MG63 (cell line): ENCODE measurements around the gene DOCK10. TPM values are rescaled to one million over a fixed set of nuclear protein-coding genes. Genes with fewer than 3 reads are reported as not detected.

Experiments used
- DNase-seq: peaks from one replicate; pipeline ENCODE4 v3.0.0-alpha.2; 2020
- H3K27me3 ChIP-seq: fragments of 250-450 bp; sonication (Bioruptor Pico); 2 replicates; pipeline ENCODE4 v1.5.1; 2020; ENCODE audit warnings: mild to moderate bottlenecking, moderate library complexity
- H3K36me3 ChIP-seq: fragments of 250-450 bp; sonication (Bioruptor Pico); 2 replicates; pipeline ENCODE4 v1.5.1; 2020; ENCODE audit warnings: mild to moderate bottlenecking, moderate library complexity
- H3K4me3 ChIP-seq: fragments of 250-450 bp; sonication (Bioruptor Pico); 2 replicates; pipeline ENCODE4 v1.5.1; 2020; ENCODE audit warnings: mild to moderate bottlenecking, moderate library complexity
- H3K9me3 ChIP-seq: fragments of 250-450 bp; sonication (Bioruptor Pico); 2 replicates; pipeline ENCODE4 v1.5.1; 2020; ENCODE audit warnings: mild to moderate bottlenecking, moderate library complexity
- total RNA-seq: library from RNA; depleted of rRNA; stranded (reverse); fragments of >200 nt; shearing (Covaris generic); gene quantifications from 2 replicates; pipeline ENCODE4 v1.2.3, GENCODE V29; 2014; ENCODE audit warnings: low replicate concordance

The DOCK10 gene
- total RNA-seq, 1 experiment from 2014 or later = 10.1 TPM

GRCh38 chr2:224975761-224976160 lies 66.5 kb downstream of the DOCK10 start:
- Histone ChIP-seq H3K27me3 (no peaks in the 10 kb centered on the region), H3K9me3 (no peaks in the 10 kb centered on the region), H3K4me3 (no peak overlapping the region), H3K36me3 (no peaks in the 10 kb centered on the region)
- no peak for DNase-seq

DNA sequence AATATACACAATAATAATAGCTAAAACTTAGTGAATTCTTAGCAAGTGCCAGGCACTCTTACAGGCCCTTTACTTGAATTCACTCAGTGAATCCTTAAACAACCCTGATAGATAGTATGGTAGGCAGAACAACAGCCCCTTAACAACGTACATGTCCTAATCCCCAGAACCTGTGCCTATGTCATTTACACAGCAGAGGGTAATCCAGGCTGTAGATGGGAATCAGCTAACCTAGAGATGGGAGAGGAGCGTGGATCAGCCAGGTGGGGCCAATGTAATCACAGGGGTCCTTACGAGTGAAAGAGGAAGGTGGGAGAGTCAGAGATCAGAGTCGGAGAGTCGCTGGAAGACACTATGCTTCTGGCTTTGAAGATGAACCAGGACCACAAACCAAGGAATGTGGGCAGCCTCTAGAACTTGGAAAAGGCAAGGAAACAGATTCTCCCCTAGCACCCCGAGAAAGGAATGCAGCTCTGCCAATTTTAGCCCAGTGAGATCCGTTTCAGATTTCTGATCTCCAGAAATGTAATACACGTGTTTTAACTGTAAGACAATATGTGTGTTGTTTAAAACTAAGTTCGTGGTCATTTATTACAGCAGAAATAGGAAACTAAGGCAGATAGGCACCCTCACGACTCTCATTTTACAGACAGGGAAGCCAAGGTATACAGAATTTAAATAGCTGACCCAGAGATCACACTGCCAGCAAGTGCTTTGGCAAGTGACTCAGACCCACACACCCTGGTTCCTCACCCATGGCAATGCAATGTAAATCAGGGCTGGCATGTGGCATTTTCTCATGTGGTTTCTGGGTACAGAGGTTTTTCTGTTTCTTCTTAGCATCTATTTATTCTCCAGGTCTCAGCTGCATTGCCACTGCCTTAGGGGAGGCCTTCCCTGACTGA lies 68.9 kb downstream of the DOCK10 start:
- no peak overlapping the region for H3K4me3 ChIP-seq
- H3K9me3 ChIP-seq = no peaks in the 10 kb centered on the region
- no peaks in the 10 kb centered on the region for H3K36me3 ChIP-seq
- H3K27me3 ChIP-seq = no peaks in the 10 kb centered on the region
- peak; percentile 63 for DNase-seq

GRCh38 chr2:224971214-224971613 lies 71.1 kb downstream of the DOCK10 start:
- no peaks in the 10 kb centered on the region for H3K27me3 ChIP-seq
- no peak for DNase-seq
- H3K4me3 ChIP-seq = no peak overlapping the region
- no peaks in the 10 kb centered on the region for H3K9me3 ChIP-seq
- H3K36me3 ChIP-seq = no peaks in the 10 kb centered on the region

GRCh38 chr2:224970311-224970710 lies 72.0 kb downstream of the DOCK10 start:
- no peaks in the 10 kb centered on the region for H3K36me3 ChIP-seq
- H3K9me3 ChIP-seq = no peaks in the 10 kb centered on the region
- no peak overlapping the region for H3K4me3 ChIP-seq
- no peaks in the 10 kb centered on the region for H3K27me3 ChIP-seq
- no peak for DNase-seq

- H3K27me3 ChIP-seq = no peaks in the 10 kb centered on the region
- no peaks in the 10 kb centered on the region; the same call in 1 of the 2 replicates for H3K36me3 ChIP-seq
- H3K4me3 ChIP-seq = no peak overlapping the region
- DNase-seq = no peak
- H3K9me3 ChIP-seq = no peaks in the 10 kb centered on the region
Observed at GRCh38 chr2:224969633-224970260, 72.5 kb downstream of the DOCK10 start.

- Histone ChIP-seq H3K4me3 (no peak overlapping the region), H3K27me3 (no peaks in the 10 kb centered on the region), H3K9me3 (no peaks in the 10 kb centered on the region), H3K36me3 (no peaks in the 10 kb centered on the region; the same call in 1 of the 2 replicates)
- no peak for DNase-seq
Observed at GRCh38 chr2:224969095-224969494, 73.2 kb downstream of the DOCK10 start.

DNA sequence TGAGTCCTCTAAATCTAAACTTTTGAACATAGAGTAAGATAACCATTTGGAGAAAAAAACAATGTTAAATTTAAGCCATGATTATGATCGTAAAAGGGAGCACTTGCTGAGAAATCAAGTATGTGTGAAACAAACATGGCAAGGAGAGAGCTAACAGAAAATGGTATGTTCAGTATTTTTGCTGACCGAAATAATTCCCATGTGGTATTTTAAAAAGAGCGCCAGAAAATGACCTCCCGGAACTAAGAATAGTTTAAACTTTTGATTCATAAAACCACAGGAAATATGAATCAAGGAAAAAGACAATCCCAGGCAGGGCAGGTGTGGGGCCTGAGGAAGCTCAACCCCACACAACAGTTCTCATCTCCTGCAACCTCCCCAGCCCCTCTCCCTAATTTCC lies 74.2 kb downstream of the DOCK10 start:
- no peak for DNase-seq
- Histone ChIP-seq H3K27me3 (no peaks in the 10 kb centered on the region), H3K4me3 (no peak overlapping the region), H3K9me3 (no peaks in the 10 kb centered on the region), H3K36me3 (no peaks in the 10 kb centered on the region; the same call in 1 of the 2 replicates)

- no peaks in the 10 kb centered on the region for H3K27me3 ChIP-seq
- no peaks in the 10 kb centered on the region; the same call in 1 of the 2 replicates for H3K36me3 ChIP-seq
- no peak overlapping the region for H3K4me3 ChIP-seq
- no peak for DNase-seq
- no peaks in the 10 kb centered on the region for H3K9me3 ChIP-seq
Observed at GRCh38 chr2:224966613-224967012, 75.7 kb downstream of the DOCK10 start.

DNA sequence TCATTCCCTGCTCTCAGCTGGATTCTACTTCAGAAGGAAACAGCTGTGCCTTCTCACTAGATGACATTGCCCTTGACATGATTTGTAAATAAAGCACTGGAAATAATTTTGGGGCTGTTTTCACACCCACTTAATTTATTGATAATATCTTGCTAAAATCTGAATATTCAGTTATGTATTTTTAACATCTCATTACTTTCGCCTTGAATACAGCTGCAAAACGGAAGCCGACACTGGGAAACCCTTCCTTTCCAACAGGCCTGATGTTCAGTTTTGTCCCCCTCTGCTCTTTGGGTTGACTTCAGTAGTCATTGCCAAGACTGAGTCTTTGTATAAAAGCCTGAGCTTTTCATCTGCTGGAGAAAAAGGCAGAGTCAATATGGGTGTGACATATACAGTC lies 82.7 kb downstream of the DOCK10 start:
- Histone ChIP-seq H3K27me3 (no peaks in the 10 kb centered on the region), H3K9me3 (no peaks in the 10 kb centered on the region), H3K4me3 (no peak overlapping the region), H3K36me3 (no peaks in the 10 kb centered on the region; the same call in 1 of the 2 replicates)
- DNase-seq = no peak

DNA sequence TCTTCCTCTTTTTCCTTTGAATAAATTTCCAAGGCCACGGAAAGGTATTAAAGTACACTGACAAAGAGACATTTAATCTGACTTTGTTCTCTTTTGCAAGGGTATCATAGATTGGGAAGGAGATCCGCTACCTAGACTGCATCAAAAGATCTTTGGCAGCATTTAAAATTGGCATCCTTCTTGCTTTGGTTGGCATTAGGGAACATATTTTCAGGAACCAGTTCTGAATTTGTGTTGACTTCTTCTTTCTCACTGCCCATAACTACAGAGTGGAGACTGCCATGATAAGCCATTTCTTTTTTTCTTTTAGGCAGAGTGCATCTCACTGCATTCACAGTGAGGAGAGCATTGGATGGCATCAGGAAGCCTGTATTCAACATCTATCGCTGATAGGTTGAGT lies 83.4 kb downstream of the DOCK10 start:
- DNase-seq = no peak
- Histone ChIP-seq H3K4me3 (no peak overlapping the region), H3K36me3 (no peaks in the 10 kb centered on the region), H3K27me3 (no peaks in the 10 kb centered on the region), H3K9me3 (no peaks in the 10 kb centered on the region)

- Histone ChIP-seq H3K36me3 (no peaks in the 10 kb centered on the region), H3K27me3 (no peaks in the 10 kb centered on the region), H3K9me3 (no peaks in the 10 kb centered on the region), H3K4me3 (no peak overlapping the region)
- DNase-seq = no peak
Observed at GRCh38 chr2:224958462-224958857, 83.8 kb downstream of the DOCK10 start.

DNA sequence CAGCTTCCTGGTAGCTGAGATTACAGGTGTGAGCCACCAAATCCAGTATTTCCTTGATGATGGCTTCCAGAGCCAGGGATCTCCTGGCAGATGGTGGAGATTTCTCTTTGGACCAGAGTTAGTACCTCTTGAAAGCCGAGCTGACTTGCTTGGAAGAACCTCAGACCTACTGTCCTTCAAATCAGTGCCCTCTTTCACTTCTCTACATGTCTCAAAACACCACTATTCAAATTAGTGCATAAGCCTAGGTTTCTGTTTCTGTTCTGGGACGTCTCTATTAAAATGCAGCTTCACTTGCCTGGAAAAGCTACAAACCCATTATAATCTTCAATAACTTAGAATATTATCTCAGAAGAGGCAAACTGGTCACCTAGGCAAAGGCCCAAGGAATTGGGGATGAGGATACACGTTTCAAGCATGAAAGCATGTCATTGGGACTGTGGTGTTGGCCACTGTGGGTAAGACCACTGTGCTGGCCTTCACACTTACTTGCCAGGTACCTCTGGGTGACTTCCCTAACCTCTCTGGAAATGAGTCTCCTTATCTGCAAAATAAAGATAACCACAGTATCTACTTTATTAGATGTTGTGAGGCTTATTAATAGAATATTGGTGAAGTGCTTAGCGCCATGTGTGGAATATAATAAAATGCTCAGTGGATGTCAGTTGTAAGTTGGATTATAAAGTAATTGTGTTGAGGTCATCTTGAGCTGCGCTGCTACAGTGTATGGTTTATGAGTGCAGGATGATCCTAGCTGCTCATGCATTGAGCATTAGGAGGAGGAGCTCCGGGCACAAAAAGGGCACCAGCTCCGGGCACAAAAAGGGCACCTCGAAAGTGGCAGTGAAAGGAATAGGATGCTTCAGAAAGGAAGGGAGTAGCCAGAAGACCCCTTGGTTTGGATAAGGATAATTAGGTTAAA lies 84.5 kb downstream of the DOCK10 start:
- Histone ChIP-seq H3K4me3 (no peak overlapping the region), H3K27me3 (no peaks in the 10 kb centered on the region), H3K9me3 (no peaks in the 10 kb centered on the region), H3K36me3 (no peaks in the 10 kb centered on the region)
- DNase-seq = no peak

DNA sequence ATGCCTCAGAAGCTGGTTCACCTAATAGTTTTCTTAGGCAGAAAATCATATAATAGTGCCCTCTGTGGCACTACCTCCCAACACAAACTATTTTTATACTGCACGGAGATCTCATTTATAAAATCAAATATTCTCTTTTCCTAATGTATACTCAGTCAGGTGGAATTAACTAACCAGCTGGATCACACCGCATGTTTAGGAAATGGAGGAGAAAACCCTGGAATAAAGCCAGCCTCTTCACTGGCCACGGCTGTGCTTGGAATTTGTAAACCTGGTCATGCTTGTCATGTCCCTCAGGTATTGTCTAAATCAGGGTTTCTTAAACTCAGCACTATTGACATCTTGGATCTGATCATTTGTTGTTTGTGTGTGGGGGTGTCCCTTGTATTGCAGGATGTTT lies 85.6 kb downstream of the DOCK10 start:
- no peaks in the 10 kb centered on the region for H3K27me3 ChIP-seq
- H3K9me3 ChIP-seq = no peaks in the 10 kb centered on the region
- no peaks in the 10 kb centered on the region for H3K36me3 ChIP-seq
- H3K4me3 ChIP-seq = no peak overlapping the region
- no peak for DNase-seq

DNA sequence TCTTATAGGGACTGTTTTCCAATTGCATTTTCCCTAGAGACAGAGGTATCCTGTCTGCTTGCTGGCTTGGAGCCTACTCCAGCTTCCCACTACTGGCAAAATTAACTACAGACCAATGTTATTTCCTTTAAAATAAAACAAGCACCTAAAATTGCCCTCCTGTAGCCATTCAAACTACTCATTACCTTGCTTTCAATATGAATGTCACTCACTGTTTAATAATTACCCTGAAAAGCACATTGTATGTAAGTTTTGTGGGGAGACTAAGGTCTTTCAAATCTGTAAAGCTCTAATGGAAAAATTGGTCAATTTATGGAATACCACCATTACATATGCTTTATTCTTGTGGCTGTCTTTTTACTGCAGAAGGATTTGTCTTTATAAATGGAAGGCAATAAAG lies 87.3 kb downstream of the DOCK10 start:
- H3K4me3 ChIP-seq = no peak overlapping the region
- no peak for DNase-seq
- no peaks in the 10 kb centered on the region for H3K9me3 ChIP-seq
- H3K27me3 ChIP-seq = no peaks in the 10 kb centered on the region
- H3K36me3 ChIP-seq = no peaks in the 10 kb centered on the region

- H3K27me3 ChIP-seq = no peaks in the 10 kb centered on the region
- no peaks in the 10 kb centered on the region for H3K9me3 ChIP-seq
- H3K4me3 ChIP-seq = no peak overlapping the region
- DNase-seq = no peak
- H3K36me3 ChIP-seq = no peaks in the 10 kb centered on the region
Observed at GRCh38 chr2:224952936-224953657, 89.2 kb downstream of the DOCK10 start.

- H3K27me3 ChIP-seq = no peaks in the 10 kb centered on the region
- H3K36me3 ChIP-seq = no peaks in the 10 kb centered on the region
- H3K9me3 ChIP-seq = no peaks in the 10 kb centered on the region
- H3K4me3 ChIP-seq = no peak overlapping the region
- DNase-seq = no peak
Observed at GRCh38 chr2:224951723-224952481, 90.4 kb downstream of the DOCK10 start.
